ENCODE data around the gene PLAAT2.

GRCh38 chr11:63564056-63564774 is 1.0 kb upstream of the PLAAT2 start:
- TF ChIP-seq CTCF (IDR thresholded peaks at IDR 0.05) (no peak), POLR2A (IDR thresholded peaks at IDR 0.05) (no peak)

Measured in uterus (tissue), 2 donors.